Measurements from ENCODE around the gene KLHL3. TPM values are rescaled to one million over a fixed set of nuclear protein-coding genes. Genes with fewer than 3 reads are reported as not detected.

KLHL3 gene
- total RNA-seq, 1 experiment from 2014 or later: 13.6 TPM

DNA sequence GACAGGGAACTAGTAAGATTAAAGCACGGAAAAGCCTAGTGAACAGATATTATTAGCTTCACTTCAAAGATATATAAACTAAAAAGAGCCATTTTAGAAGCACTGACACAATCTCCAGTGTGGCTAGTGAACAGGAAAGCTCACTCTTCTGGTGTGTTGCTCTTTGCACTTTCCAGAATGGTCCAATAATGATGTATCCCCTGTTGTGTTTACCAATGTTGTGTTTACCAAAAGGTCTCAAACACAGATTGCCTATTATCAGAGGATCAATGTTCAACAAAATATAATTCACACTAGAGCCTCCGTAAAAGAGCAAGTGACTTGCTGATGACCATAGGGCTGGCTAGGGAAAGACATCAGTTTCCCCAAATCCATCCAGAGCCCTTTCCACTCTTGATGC lies 11.6 kb downstream of the KLHL3 start:
- H3K4me3 ChIP-seq: no peak overlapping the region
- no peaks in the 10 kb centered on the region for H3K4me1 ChIP-seq (replicated peaks; ENCODE audit: insufficient read depth)
- ChIA-PET CTCF (no interaction called here), POLR2A (ENCODE audit: unreplicated experiment) (no interaction called here)
- H3K4me2 ChIP-seq: no peak overlapping the region
- H3K9me2 ChIP-seq (ENCODE audit: insufficient read depth): no peaks in the 10 kb centered on the region
- no peak overlapping the region for H3K27ac ChIP-seq
- no TSS peak for BruUV-seq (replicated peaks)
- no peaks in the 10 kb centered on the region for H4K20me1 ChIP-seq (ENCODE audit: insufficient read depth)
- no peaks in the 10 kb centered on the region for H3K36me3 ChIP-seq (ENCODE audit: low read depth)
- no peaks in the 10 kb centered on the region for H3K79me2 ChIP-seq (ENCODE audit: low read depth)
- H3K27me3 ChIP-seq (ENCODE audit: insufficient read depth, low read depth): no peaks in the 10 kb centered on the region
- H2AFZ ChIP-seq: no peak overlapping the region
- no peak for DNase-seq
- no peak for TF ChIP-seq EZH2 (IDR thresholded peaks at IDR 0.05; ENCODE audit: low read depth)
- TF ChIP-seq, protein P1, sequence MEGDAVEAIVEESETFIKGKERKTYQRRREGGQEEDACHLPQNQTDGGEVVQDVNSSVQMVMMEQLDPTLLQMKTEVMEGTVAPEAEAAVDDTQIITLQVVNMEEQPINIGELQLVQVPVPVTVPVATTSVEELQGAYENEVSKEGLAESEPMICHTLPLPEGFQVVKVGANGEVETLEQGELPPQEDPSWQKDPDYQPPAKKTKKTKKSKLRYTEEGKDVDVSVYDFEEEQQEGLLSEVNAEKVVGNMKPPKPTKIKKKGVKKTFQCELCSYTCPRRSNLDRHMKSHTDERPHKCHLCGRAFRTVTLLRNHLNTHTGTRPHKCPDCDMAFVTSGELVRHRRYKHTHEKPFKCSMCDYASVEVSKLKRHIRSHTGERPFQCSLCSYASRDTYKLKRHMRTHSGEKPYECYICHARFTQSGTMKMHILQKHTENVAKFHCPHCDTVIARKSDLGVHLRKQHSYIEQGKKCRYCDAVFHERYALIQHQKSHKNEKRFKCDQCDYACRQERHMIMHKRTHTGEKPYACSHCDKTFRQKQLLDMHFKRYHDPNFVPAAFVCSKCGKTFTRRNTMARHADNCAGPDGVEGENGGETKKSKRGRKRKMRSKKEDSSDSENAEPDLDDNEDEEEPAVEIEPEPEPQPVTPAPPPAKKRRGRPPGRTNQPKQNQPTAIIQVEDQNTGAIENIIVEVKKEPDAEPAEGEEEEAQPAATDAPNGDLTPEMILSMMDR (conservative IDR thresholded peaks at IDR 0.05): no peak
- no peaks in the 10 kb centered on the region for H3K9me3 ChIP-seq (ENCODE audit: insufficient read depth, low read depth)
- intact Hi-C loops (cut with micrococcal nuclease; ENCODE audit: unreplicated experiment): no loop called here
- no peaks in the 10 kb centered on the region for H3F3A ChIP-seq (ENCODE audit: insufficient read depth, low read depth)

DNA sequence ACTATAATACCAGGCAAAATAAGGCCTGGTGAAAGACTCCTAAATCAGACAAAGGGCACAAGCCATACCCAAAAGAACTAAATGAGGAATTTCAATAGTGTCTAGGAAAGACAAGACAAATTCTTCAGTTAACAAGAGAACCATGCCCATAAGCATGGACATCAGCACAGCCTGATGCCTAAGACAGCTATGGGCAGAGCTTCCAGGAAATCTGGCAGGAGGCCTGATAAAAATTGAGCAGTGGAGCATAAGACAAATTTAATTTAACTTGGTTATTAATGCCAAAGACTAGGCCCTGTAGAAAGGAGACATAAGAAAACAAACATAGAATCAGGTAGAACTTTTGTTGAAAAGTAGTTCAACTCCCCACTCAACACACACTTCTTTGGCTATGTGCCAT lies 17.3 kb downstream of the KLHL3 start:
- no peak overlapping the region for H3K4me3 ChIP-seq
- H3K79me2 ChIP-seq (ENCODE audit: low read depth): no peaks in the 10 kb centered on the region
- no TSS peak for BruUV-seq (replicated peaks)
- ChIA-PET CTCF (no interaction called here), POLR2A (ENCODE audit: unreplicated experiment) (no interaction called here)
- no peaks in the 10 kb centered on the region; the same call in 1 of the 2 replicates for H3K9me3 ChIP-seq (ENCODE audit: insufficient read depth, low read depth)
- no peaks in the 10 kb centered on the region for H4K20me1 ChIP-seq (ENCODE audit: insufficient read depth)
- H3K4me2 ChIP-seq: no peak overlapping the region
- intact Hi-C loops (cut with micrococcal nuclease; ENCODE audit: unreplicated experiment): no loop called here
- no peaks in the 10 kb centered on the region for H3K4me1 ChIP-seq (replicated peaks; ENCODE audit: insufficient read depth)
- no peak overlapping the region for H3K27ac ChIP-seq
- no peaks in the 10 kb centered on the region for H3F3A ChIP-seq (ENCODE audit: insufficient read depth, low read depth)
- DNase-seq: no peak
- TF ChIP-seq, protein P1 (conservative IDR thresholded peaks at IDR 0.05): no peak
- no peak for TF ChIP-seq EZH2 (IDR thresholded peaks at IDR 0.05; ENCODE audit: low read depth)
- no peaks in the 10 kb centered on the region for H3K27me3 ChIP-seq (ENCODE audit: insufficient read depth, low read depth)
- H3K9me2 ChIP-seq (ENCODE audit: insufficient read depth): no peaks in the 10 kb centered on the region
- H2AFZ ChIP-seq: no peak overlapping the region
- no peaks in the 10 kb centered on the region for H3K36me3 ChIP-seq (ENCODE audit: low read depth)

DNA sequence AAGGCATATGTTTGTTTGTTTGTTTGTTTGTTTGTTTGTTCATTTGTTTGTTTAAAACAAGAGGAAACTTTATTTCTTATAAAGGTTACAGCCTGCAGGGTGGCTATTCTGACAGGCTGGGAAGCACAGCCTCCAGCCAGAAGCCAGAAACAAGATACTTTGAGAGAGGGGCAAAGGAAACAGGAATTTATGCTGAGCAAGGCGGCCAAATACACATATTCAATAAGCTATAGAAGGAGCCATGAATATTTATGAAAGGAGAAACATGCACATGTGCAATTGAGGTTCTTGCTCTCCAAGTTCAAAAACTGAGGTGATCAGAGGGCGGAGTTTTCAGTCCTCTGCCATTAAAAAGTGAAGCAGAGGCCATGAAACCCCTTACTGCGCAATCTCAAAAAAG lies 19.6 kb downstream of the KLHL3 start:
- DNase-seq: no peak
- H3F3A ChIP-seq (ENCODE audit: insufficient read depth, low read depth): no peaks in the 10 kb centered on the region
- no peak overlapping the region for H3K4me2 ChIP-seq
- H3K79me2 ChIP-seq (ENCODE audit: low read depth): no peaks in the 10 kb centered on the region
- TF ChIP-seq EZH2 (IDR thresholded peaks at IDR 0.05; ENCODE audit: low read depth): no peak
- TF ChIP-seq, protein P1 (conservative IDR thresholded peaks at IDR 0.05): no peak
- H4K20me1 ChIP-seq (ENCODE audit: insufficient read depth): no peaks in the 10 kb centered on the region
- ChIA-PET POLR2A (ENCODE audit: unreplicated experiment) (no interaction called here), CTCF (no interaction called here)
- no peak overlapping the region for H2AFZ ChIP-seq
- no peaks in the 10 kb centered on the region for H3K4me1 ChIP-seq (replicated peaks; ENCODE audit: insufficient read depth)
- no peaks in the 10 kb centered on the region for H3K27me3 ChIP-seq (ENCODE audit: insufficient read depth, low read depth)
- no peaks in the 10 kb centered on the region for H3K9me2 ChIP-seq (ENCODE audit: insufficient read depth)
- intact Hi-C loops (cut with micrococcal nuclease; ENCODE audit: unreplicated experiment): no loop called here
- no TSS peak for BruUV-seq (replicated peaks)
- peaks cover 4% of the 10 kb centered on the region; the same call in 1 of the 2 replicates for H3K9me3 ChIP-seq (ENCODE audit: insufficient read depth, low read depth)
- H3K27ac ChIP-seq: no peak overlapping the region
- H3K4me3 ChIP-seq: no peak overlapping the region
- peaks cover 5% of the 10 kb centered on the region; the same call in 1 of the 2 replicates for H3K36me3 ChIP-seq (ENCODE audit: low read depth)

Measured in PC-9 (cell line).